ENCODE measurements around the gene CDK5RAP2.
A peak's percentile ranks its signal among the peaks of the same experiment; 100 is the strongest.

The CDK5RAP2 gene

GRCh38 chr9:120432600-120432999 lies 147.4 kb downstream of the CDK5RAP2 start:
- H4K20me1 ChIP-seq (ENCODE audit: insufficient read depth, low read length), result peaks cover 5% of the 10 kb centered on the region
- no peaks in the 10 kb centered on the region for H3K79me2 ChIP-seq (ENCODE audit: low read length)
- no peaks in the 10 kb centered on the region for H3K27me3 ChIP-seq (ENCODE audit: low read depth, low read length)
- no peak overlapping the region for H3K4me2 ChIP-seq (ENCODE audit: low read length)
- no peak overlapping the region for H3K27ac ChIP-seq (ENCODE audit: low read length)
- no peaks in the 10 kb centered on the region for H3K9me3 ChIP-seq (ENCODE audit: insufficient read depth, low read length)
- no peak overlapping the region for H3K9ac ChIP-seq (ENCODE audit: low read length)
- no peak overlapping the region for H2AFZ ChIP-seq (ENCODE audit: low read depth, low read length)
- TF ChIP-seq CTCF (IDR thresholded peaks at IDR 0.05; ENCODE audit: low read depth, low read length) (no peak), EZH2phosphoT487 (IDR thresholded peaks at IDR 0.05; ENCODE audit: low read depth) (no peak)
- peaks cover 10% of the 10 kb centered on the region for H3K36me3 ChIP-seq (replicated peaks; ENCODE audit: low read depth, low read length)
- H3K4me3 ChIP-seq (ENCODE audit: low read length), result no peak overlapping the region
- H3K4me1 ChIP-seq (ENCODE audit: low read length), result peaks cover 5% of the 10 kb centered on the region

GRCh38 chr9:120431268-120431667 lies 148.7 kb downstream of the CDK5RAP2 start:
- Histone ChIP-seq H3K36me3 (replicated peaks; ENCODE audit: low read depth, low read length) (peaks cover 8% of the 10 kb centered on the region), H4K20me1 (ENCODE audit: insufficient read depth, low read length) (peaks cover 5% of the 10 kb centered on the region), H3K4me1 (ENCODE audit: low read length) (peaks cover 5% of the 10 kb centered on the region), H3K9ac (ENCODE audit: low read length) (no peak overlapping the region), H3K79me2 (ENCODE audit: low read length) (no peaks in the 10 kb centered on the region), H3K4me2 (ENCODE audit: low read length) (no peak overlapping the region), H3K27me3 (ENCODE audit: low read depth, low read length) (no peaks in the 10 kb centered on the region), H3K4me3 (ENCODE audit: low read length) (no peak overlapping the region), H3K27ac (ENCODE audit: low read length) (0 out of 2 replicates have a peak overlapping the region, but pooled peaks have one; percentile 12), H3K9me3 (ENCODE audit: insufficient read depth, low read length) (no peaks in the 10 kb centered on the region), H2AFZ (ENCODE audit: low read depth, low read length) (no peak overlapping the region)
- no peak for TF ChIP-seq CTCF (IDR thresholded peaks at IDR 0.05; ENCODE audit: low read depth, low read length)
- no peak for TF ChIP-seq EZH2phosphoT487 (IDR thresholded peaks at IDR 0.05; ENCODE audit: low read depth)

GRCh38 chr9:120424248-120424647 lies 155.7 kb downstream of the CDK5RAP2 start:
- TF ChIP-seq CTCF (IDR thresholded peaks at IDR 0.05; ENCODE audit: low read depth, low read length) (no peak), EZH2phosphoT487 (IDR thresholded peaks at IDR 0.05; ENCODE audit: low read depth) (no peak)
- H3K9ac ChIP-seq (ENCODE audit: low read length), result no peak overlapping the region
- peaks cover 27% of the 10 kb centered on the region for H3K36me3 ChIP-seq (replicated peaks; ENCODE audit: low read depth, low read length)
- H3K4me1 ChIP-seq (ENCODE audit: low read length), result no peaks in the 10 kb centered on the region
- no peak overlapping the region for H3K4me2 ChIP-seq (ENCODE audit: low read length)
- H3K79me2 ChIP-seq (ENCODE audit: low read length), result no peaks in the 10 kb centered on the region; the same call in 1 of the 2 replicates
- no peak overlapping the region for H2AFZ ChIP-seq (ENCODE audit: low read depth, low read length)
- no peaks in the 10 kb centered on the region for H3K9me3 ChIP-seq (ENCODE audit: insufficient read depth, low read length)
- H3K27me3 ChIP-seq (ENCODE audit: low read depth, low read length), result no peaks in the 10 kb centered on the region
- H3K27ac ChIP-seq (ENCODE audit: low read length), result no peak overlapping the region
- H4K20me1 ChIP-seq (ENCODE audit: insufficient read depth, low read length), result peaks cover 6% of the 10 kb centered on the region
- no peak overlapping the region for H3K4me3 ChIP-seq (ENCODE audit: low read length)

GRCh38 chr9:120423812-120424211 lies 156.2 kb downstream of the CDK5RAP2 start:
- no peaks in the 10 kb centered on the region for H3K27me3 ChIP-seq (ENCODE audit: low read depth, low read length)
- no peaks in the 10 kb centered on the region for H3K9me3 ChIP-seq (ENCODE audit: insufficient read depth, low read length)
- TF ChIP-seq CTCF (IDR thresholded peaks at IDR 0.05; ENCODE audit: low read depth, low read length), result no peak
- no peak for TF ChIP-seq EZH2phosphoT487 (IDR thresholded peaks at IDR 0.05; ENCODE audit: low read depth)
- no peaks in the 10 kb centered on the region for H3K4me1 ChIP-seq (ENCODE audit: low read length)
- no peak overlapping the region for H3K4me2 ChIP-seq (ENCODE audit: low read length)
- H3K79me2 ChIP-seq (ENCODE audit: low read length), result no peaks in the 10 kb centered on the region; the same call in 1 of the 2 replicates
- no peak overlapping the region for H3K9ac ChIP-seq (ENCODE audit: low read length)
- peaks cover 30% of the 10 kb centered on the region for H3K36me3 ChIP-seq (replicated peaks; ENCODE audit: low read depth, low read length)
- H2AFZ ChIP-seq (ENCODE audit: low read depth, low read length), result no peak overlapping the region
- peaks cover 6% of the 10 kb centered on the region for H4K20me1 ChIP-seq (ENCODE audit: insufficient read depth, low read length)
- H3K4me3 ChIP-seq (ENCODE audit: low read length), result no peak overlapping the region
- H3K27ac ChIP-seq (ENCODE audit: low read length), result no peak overlapping the region
